Liver (tissue), 9 donors: ENCODE results near the gene KRT27. TPM values are rescaled to one million over a fixed set of nuclear protein-coding genes. Genes with fewer than 3 reads are reported as not detected.

ENCODE experiments used
- DNase-seq: peaks from one replicate; pipeline ENCODE4 v3.0.0-alpha.2; 2017; ENCODE audit warnings: low spot score
- H3K27ac ChIP-seq, 2 donors: one replicate each; pipeline ENCODE4 v1.7.0; 2013; ENCODE audit warnings: inconsistent platforms in 2 of 2, low read length in 2 of 2, control low read depth in 1 of 2, low read depth in 1 of 2, mild to moderate bottlenecking in 1 of 2
- H3K27me3 ChIP-seq, 4 donors: one replicate each; pipeline versions ENCODE4 v1.6.1 to v1.7.0; 2013; ENCODE audit warnings: low read length in 3 of 4, inconsistent platforms in 1 of 4, mild to moderate bottlenecking in 1 of 4, moderate library complexity in 1 of 4; ENCODE audit not compliant: control insufficient read depth in 4 of 4, insufficient read depth in 4 of 4
- H3K36me3 ChIP-seq, 4 donors: one replicate each; pipeline versions ENCODE4 v1.6.1 to v1.7.0; 2013; ENCODE audit warnings: low read length in 3 of 4, mild to moderate bottlenecking in 3 of 4, low read depth in 1 of 4, moderate library complexity in 1 of 4; ENCODE audit not compliant: control insufficient read depth in 4 of 4, insufficient read depth in 3 of 4
- H3K4me1 ChIP-seq, 4 donors: one replicate each; pipeline versions ENCODE4 v1.6.1 to v1.7.0; 2013; ENCODE audit warnings: low read length in 3 of 4, mild to moderate bottlenecking in 3 of 4, moderate library complexity in 1 of 4; ENCODE audit not compliant: control insufficient read depth in 4 of 4, insufficient read depth in 4 of 4
- H3K4me3 ChIP-seq, 3 donors: one replicate each; pipeline versions ENCODE4 v1.6.1 to v1.7.0; 2013; ENCODE audit warnings: low read length in 3 of 3, control low read depth in 1 of 3, low read depth in 1 of 3, mild to moderate bottlenecking in 1 of 3
- H3K9ac ChIP-seq, 2 donors: one replicate each; pipeline ENCODE4 v1.7.0; 2013; ENCODE audit warnings: low read length in 2 of 2, mild to moderate bottlenecking in 2 of 2, moderate library complexity in 2 of 2, control low read depth in 1 of 2, low read depth in 1 of 2
- H3K9me3 ChIP-seq, 4 donors: one replicate each; pipeline versions ENCODE4 v1.6.1 to v1.7.0; 2013; ENCODE audit warnings: low read length in 3 of 4; ENCODE audit not compliant: control insufficient read depth in 4 of 4
- ATF3 ChIP-seq: IDR thresholded peaks from 2 replicates; pipeline ENCODE4 v1.6.1; 2016; ENCODE audit warnings: antibody characterized with exemption
- EGR1 ChIP-seq, 2 donors: IDR thresholded peaks; 2 replicates each; pipeline ENCODE4 v1.6.1; 2016 to 2018; ENCODE audit warnings: antibody characterized with exemption in 2 of 2, low read depth in 2 of 2
- FOXA1 ChIP-seq: IDR thresholded peaks from 2 replicates; pipeline ENCODE4 v1.6.1; 2016; ENCODE audit warnings: antibody characterized with exemption
- GABPA ChIP-seq, 2 donors: IDR thresholded peaks in 1 of 2; conservative IDR thresholded peaks in 1 of 2; 2 replicates each; pipeline ENCODE4 v1.6.1; 2016; ENCODE audit warnings: antibody characterized with exemption in 2 of 2, mild to moderate bottlenecking in 1 of 2, moderate library complexity in 1 of 2
- HNF4A ChIP-seq, 2 donors: conservative IDR thresholded peaks; 2 replicates each; pipeline ENCODE4 v1.6.1; 2016; ENCODE audit warnings: antibody characterized with exemption in 2 of 2, mild to moderate bottlenecking in 2 of 2
- JUND ChIP-seq, 2 donors: IDR thresholded peaks; 2 replicates each; pipeline ENCODE4 v1.6.1; 2016; ENCODE audit warnings: antibody characterized with exemption in 2 of 2
- MAX ChIP-seq: IDR thresholded peaks from 2 replicates; pipeline ENCODE4 v1.6.1; 2016; ENCODE audit warnings: antibody characterized with exemption
- NR2F2 ChIP-seq: IDR thresholded peaks from 2 replicates; pipeline ENCODE4 v1.6.1; 2016; ENCODE audit warnings: antibody characterized with exemption
- REST ChIP-seq: IDR thresholded peaks from 2 replicates; pipeline ENCODE4 v1.6.1; 2016; ENCODE audit warnings: antibody characterized with exemption, mild to moderate bottlenecking
- SP1 ChIP-seq: IDR thresholded peaks from 2 replicates; pipeline ENCODE4 v1.6.1; 2018; ENCODE audit warnings: antibody characterized with exemption, mild to moderate bottlenecking
- TAF1 ChIP-seq: conservative IDR thresholded peaks from 2 replicates; pipeline ENCODE4 v1.6.1; 2016; ENCODE audit warnings: antibody characterized with exemption, mild to moderate bottlenecking
- YY1 ChIP-seq: IDR thresholded peaks from 2 replicates; pipeline ENCODE4 v1.6.1; 2016; ENCODE audit warnings: antibody characterized with exemption, mild to moderate bottlenecking
- ZBTB33 ChIP-seq: IDR thresholded peaks from 2 replicates; pipeline ENCODE4 v1.6.1; 2016; ENCODE audit warnings: antibody characterized with exemption
- WGBS: extraction: QIAGEN DNeasy Blood & Tissue Kit; methylation state at CpG from one replicate; pipeline ENCODE4 v1.1.7; 2013; 5-methylcytosine and 5-hydroxymethylcytosine counted together
- polyA plus RNA-seq, 2 donors: library from polyadenylated mRNA; stranded (reverse) in 1 of 2; unstranded in 1 of 2; fragments of 200-250 nt in 1 of 2; fragments of >200 nt in 1 of 2; fragmentation: Nextera tagmentation in 1 of 2; extraction: Ambion mirVana in 1 of 2; gene quantifications; one replicate each; pipeline versions ENCODE4 v1.2.1 to v1.2.3, GENCODE V29; 2013 to 2015
- total RNA-seq, 2 donors: library from RNA; depleted of rRNA; stranded (reverse); fragments of >200 nt; gene quantifications; one replicate each; pipeline ENCODE4 v1.2.3, GENCODE V29; 2014
- donor health status: healthy.
- donor health status: healthy.
- donor health status: healthy.
- donor health status: healthy.
- donor health status: healthy.

KRT27 gene
- total and polyA plus RNA-seq, 4 donors: not detected

- Histone ChIP-seq H3K9me3 (no peaks in the 10 kb centered on the region), H3K4me1 (peaks cover 0 to 11% (median 8%) of the 10 kb centered on the region in 4 donors), H3K27ac (no peak within 1 kb of the TSS), H3K36me3 (peaks cover 0 to 2% (median 0%) of the 10 kb centered on the region in 4 donors), H3K4me3 (no peak within 1 kb of the TSS), H3K9ac (no peak within 1 kb of the TSS), H3K27me3 (no peaks in the 10 kb centered on the region)
- DNase-seq: no peak
- whole genome bisulfite sequencing: 94% methylated on average over 7 of the region's 7 CpGs
- TF ChIP-seq SP1 (no peak), EGR1 (IDR thresholded peaks at IDR 0.05; ENCODE audit: low read depth in 2 of 2) (no peak), ATF3 (no peak), GABPA (IDR thresholded peaks at IDR 0.05 in 1 of 2, conservative IDR thresholded peaks at IDR 0.05 in 1 of 2) (no peak), NR2F2 (no peak), HNF4A (conservative IDR thresholded peaks at IDR 0.05) (no peak), FOXA1 (no peak), YY1 (no peak), MAX (no peak), TAF1 (no peak), ZBTB33 (no peak), JUND (IDR thresholded peaks at IDR 0.05) (no peak)
Observed at GRCh38 chr17:40822132-40822812, 39.9 kb upstream of the KRT27 start, which contains the start of gene KRT10. Gene KRT10 (minus strand): TSS chr17:40822614. CDS start chr17:40822585, 29 bp downstream.

GRCh38 chr17:40821536-40821935 is 39.2 kb upstream of the KRT27 start:
- H3K27me3 ChIP-seq: no peaks in the 10 kb centered on the region
- no peak for TF ChIP-seq REST
- H3K9me3 ChIP-seq: no peaks in the 10 kb centered on the region
- no peak for DNase-seq
- H3K4me1 ChIP-seq: peaks cover 0 to 11% (median 8%) of the 10 kb centered on the region in 4 donors
- H3K9ac ChIP-seq: no peak overlapping the region
- peaks cover 0 to 3% (median 1%) of the 10 kb centered on the region in 4 donors for H3K36me3 ChIP-seq
- no peak overlapping the region for H3K27ac ChIP-seq
- no peak overlapping the region for H3K4me3 ChIP-seq
